GM18951 (cell line): Measurements from ENCODE around the gene HPGD.

Experiments
- POLR2A ChIP-seq: IDR thresholded peaks from 4 replicates; pipeline ENCODE4 v1.6.1; 2011; ENCODE audit warnings: mild to moderate bottlenecking; ENCODE audit not compliant: insufficient read length, insufficient read depth; ENCODE audit errors: extremely low read depth
- in situ Hi-C: fragments of 300-500 bp; cut with MboI; formaldehyde crosslinking; loops from one replicate; pipeline ENCODE4 v1.12.0; 2022; ENCODE audit warnings: low sequenced_read_pairs, mixed read lengths, inconsistent platforms; ENCODE audit not compliant: unreplicated experiment

HPGD gene

GRCh38 chr4:174540175-174540574 lies 17.9 kb upstream of the HPGD start:
- TF ChIP-seq POLR2A = no peak
- in situ Hi-C loops = no loop called here

GRCh38 chr4:174539571-174539970 lies 17.3 kb upstream of the HPGD start:
- no peak for TF ChIP-seq POLR2A
- in situ Hi-C loops = no loop called here

- in situ Hi-C loops = no loop called here
- no peak for TF ChIP-seq POLR2A
Measured at GRCh38 chr4:174538876-174539250, 16.6 kb upstream of the HPGD start.

GRCh38 chr4:174538123-174538875 lies 16.0 kb upstream of the HPGD start:
- in situ Hi-C loops = no loop called here
- no peak for TF ChIP-seq POLR2A

- in situ Hi-C loops = no loop called here
- no peak for TF ChIP-seq POLR2A
Measured at GRCh38 chr4:174537634-174538033, 15.3 kb upstream of the HPGD start.

GRCh38 chr4:174534461-174534860 lies 12.2 kb upstream of the HPGD start:
- in situ Hi-C loops = no loop called here
- TF ChIP-seq POLR2A = no peak

- in situ Hi-C loops = no loop called here
- TF ChIP-seq POLR2A = no peak
Measured at GRCh38 chr4:174532445-174532844, 10.2 kb upstream of the HPGD start.

- in situ Hi-C loops = no loop called here
Measured at GRCh38 chr4:174531486-174531885, 9.2 kb upstream of the HPGD start.

GRCh38 chr4:174528226-174528625 lies 5.9 kb upstream of the HPGD start:
- in situ Hi-C loops = no loop called here
- TF ChIP-seq POLR2A = no peak

More at GRCh38 chr4:174531486-174531885, 9.2 kb upstream of the HPGD start:
- no peak for TF ChIP-seq POLR2A

GRCh38 chr4:174526731-174527130 lies 4.4 kb upstream of the HPGD start:
- TF ChIP-seq POLR2A = no peak
- in situ Hi-C loops = no loop called here

- TF ChIP-seq POLR2A = no peak
- in situ Hi-C loops = no loop called here
Measured at GRCh38 chr4:174524242-174524641, 2.0 kb upstream of the HPGD start.

- TF ChIP-seq POLR2A = no peak
- in situ Hi-C loops = no loop called here
Measured at GRCh38 chr4:174523025-174523693, 871 bp upstream of the HPGD start.

GRCh38 chr4:174521800-174522182 lies 497 bp downstream of the HPGD start:
- TF ChIP-seq POLR2A = no peak
- in situ Hi-C loops = no loop called here

GRCh38 chr4:174520660-174521059 lies 1.6 kb downstream of the HPGD start:
- in situ Hi-C loops = no loop called here
- TF ChIP-seq POLR2A = no peak

GRCh38 chr4:174517502-174518445 lies 4.5 kb downstream of the HPGD start:
- in situ Hi-C loops = no loop called here
- TF ChIP-seq POLR2A = no peak
